ENCODE data around the gene HES4.
"Not testable (repeated sequence)": the region's sequence is repeated elsewhere in the genome, so short reads cannot be mapped to it uniquely, and the experiment has no call there.

Gene HES4

GRCh38 chr1:1033731-1034438 lies 34.0 kb upstream of the HES4 start:
- no peak for DNase-seq (ENCODE audit: extremely low read depth in 1 of 2, low read depth in 1 of 2)

- peak; percentile 70 to 79 for DNase-seq (ENCODE audit: extremely low read depth in 1 of 2, low read depth in 1 of 2)
Measured at GRCh38 chr1:1033009-1033587, 33.2 kb upstream of the HES4 start.

DNA sequence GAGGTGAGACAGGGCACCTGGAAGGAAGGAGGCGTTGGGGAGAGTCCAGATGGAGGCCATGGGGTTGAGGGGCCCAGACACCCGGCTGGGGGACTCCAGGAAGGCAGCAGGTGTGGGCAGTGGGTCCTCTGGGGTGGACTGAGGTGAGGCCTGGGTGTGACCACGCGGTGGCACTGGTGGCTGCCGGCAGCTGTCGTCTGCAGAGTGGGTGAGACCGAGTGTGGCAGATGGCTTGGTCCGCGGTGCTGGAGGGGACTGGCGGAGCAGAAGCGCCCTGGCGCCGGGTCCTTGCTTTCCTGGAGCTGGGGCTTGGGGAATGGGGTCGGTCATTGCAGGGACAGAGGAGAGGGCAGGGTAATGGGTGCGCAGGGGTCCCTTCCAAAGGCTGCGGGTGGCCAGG lies 32.5 kb upstream of the HES4 start:
- DNase-seq (ENCODE audit: extremely low read depth in 1 of 2, low read depth in 1 of 2) = no peak

- DNase-seq (ENCODE audit: extremely low read depth in 1 of 2, low read depth in 1 of 2) = no peak
Measured at GRCh38 chr1:1031659-1032235, 31.9 kb upstream of the HES4 start.

DNA sequence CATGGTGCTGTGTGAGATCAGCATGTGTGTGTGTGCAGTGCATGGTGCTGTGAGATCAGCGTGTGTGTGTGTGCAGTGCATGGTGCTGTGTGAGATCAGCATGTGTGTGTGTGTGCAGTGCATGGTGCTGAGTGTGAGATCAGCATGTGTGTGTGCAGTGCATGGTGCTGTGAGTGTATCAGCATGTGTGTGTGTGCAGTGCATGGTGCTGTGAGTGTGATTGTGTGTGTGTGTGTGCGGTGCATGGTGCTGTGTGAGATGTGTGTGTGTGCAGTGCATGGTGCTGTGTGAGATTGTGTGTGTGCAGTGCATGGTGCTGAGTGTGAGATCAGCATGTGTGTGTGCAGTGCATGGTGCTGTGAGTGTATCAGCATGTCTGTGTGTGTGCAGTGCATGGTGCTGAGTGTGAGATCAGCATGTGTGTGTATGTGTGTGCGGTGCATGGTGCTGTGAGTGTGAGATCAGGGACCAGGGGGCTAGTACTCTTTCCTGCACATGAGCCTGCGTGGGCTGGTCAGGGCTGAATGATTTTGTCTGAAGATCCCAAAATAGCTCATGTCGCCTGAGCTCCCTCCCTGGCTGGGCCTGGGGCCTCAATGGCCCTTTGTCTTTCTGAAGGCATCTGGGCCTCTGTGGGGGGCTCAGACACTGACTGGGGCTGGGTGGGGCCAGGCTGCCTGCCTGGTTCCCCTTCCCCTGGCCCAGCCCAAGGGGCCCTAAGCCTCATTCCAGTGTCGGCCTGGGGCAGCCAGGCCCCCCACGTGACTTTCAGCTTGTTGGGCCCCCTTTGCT lies 31.2 kb upstream of the HES4 start:
- DNase-seq (ENCODE audit: extremely low read depth in 1 of 2, low read depth in 1 of 2) = not testable (repeated sequence)

DNA sequence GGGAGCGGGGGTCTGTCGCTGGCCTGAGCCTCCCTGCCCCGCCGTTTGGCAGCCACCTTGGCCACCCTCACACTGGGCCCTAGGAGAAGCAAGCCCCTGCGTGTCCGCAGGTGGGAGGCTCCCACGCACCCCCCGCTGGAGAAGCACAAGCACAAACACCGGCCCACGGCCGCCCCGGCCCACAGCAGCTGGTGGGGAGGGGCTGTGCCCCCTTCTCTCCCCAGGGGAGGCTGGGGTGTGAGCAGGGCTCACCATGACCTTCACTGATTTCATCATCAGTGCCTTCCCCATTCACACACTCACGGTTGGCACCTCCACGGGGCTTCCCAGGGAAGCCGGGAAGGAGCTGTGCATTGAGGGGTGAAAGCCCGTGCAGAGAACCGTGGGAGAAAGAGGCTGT lies 27.9 kb upstream of the HES4 start:
- no peak for DNase-seq (ENCODE audit: extremely low read depth in 1 of 2, low read depth in 1 of 2)

DNA sequence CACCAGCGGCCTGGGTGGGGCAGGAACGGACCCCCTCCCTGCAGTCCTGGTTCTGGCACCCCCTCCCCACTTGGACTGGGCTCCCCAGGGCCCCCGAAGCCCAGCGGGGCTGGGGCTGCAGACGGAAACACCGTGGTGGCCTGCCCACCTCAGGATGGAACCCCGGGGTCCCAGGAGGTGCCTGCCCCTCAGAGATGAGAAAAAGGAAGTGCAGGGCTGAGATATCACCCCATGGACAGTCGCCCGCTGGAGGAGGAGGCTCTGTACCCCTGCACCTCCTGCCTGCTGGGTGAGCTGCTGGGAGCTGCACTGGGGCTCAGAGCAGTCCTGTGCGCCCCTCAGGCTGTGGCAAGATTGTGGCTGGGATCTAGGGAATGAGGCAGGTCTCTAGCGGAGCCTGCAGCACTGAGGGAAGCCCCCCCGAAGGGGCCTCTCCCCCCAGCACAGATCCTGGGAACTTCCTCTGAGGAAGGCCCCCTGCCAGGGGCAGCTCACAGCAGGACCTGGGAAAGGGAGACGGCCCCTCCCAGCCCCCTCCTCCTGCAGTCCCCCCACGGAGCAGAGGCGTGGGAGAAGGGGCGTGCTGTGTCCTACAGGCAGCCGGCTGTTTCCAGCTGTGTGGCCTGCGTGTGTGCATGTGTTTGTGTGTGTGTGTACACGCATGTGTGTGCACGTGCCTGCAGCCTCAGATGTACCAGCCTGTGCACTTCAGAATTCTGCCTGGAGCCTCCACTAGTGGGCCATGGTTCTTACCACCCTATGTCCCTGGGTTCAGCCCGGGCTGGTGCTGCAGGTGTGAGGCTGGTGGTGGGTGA lies 26.9 kb upstream of the HES4 start:
- no peak for DNase-seq (ENCODE audit: extremely low read depth in 1 of 2, low read depth in 1 of 2)

- no peak for DNase-seq (ENCODE audit: extremely low read depth in 1 of 2, low read depth in 1 of 2)
Measured at GRCh38 chr1:1025730-1026129, 25.8 kb upstream of the HES4 start.

DNA sequence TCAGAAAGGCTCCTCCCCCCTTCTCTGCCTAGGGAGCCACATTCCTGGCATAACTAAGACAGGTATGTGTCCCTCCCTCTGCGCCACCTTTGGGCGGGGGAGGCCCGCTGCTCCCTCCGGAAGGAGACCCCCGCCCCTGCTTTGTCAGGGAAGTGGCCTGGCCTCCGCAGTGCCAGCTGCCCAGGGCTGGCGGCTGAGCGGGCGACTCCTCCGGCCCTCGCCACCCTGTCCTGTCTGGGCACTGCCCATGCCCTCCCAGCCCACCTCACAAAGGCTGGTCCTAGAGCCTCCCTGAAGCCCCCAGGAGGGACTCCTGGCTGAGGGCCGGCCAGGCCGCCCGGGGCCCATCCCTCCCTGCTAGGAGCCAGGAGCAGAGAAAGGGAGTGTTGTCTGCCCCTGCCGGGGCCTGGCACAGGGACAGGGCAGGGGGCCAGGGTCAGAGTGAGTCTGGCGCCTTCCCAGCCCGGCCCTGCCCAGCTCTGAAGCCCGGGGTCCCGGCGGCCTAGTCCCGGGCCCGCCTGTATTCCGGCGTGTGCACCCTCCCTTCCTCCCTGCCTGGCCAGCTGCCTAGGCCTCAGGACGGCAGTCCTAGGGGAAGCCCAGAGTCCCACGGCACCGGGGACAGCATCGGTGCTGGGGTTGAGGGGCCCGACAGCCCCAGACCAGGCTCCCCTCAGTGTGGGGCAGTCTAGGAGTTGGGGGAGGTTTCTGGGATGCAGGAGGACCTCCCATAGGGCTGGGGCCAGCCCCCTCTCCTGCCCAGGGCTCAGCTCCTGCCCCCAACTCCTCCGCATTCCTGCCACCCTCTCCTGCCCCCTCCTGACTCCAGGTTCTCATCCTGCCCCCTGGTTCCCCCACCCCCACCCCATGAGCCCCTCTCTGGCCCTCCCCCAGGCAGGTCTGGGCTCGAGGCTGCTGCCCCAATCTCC lies 25.1 kb upstream of the HES4 start:
- DNase-seq (ENCODE audit: extremely low read depth in 1 of 2, low read depth in 1 of 2) = no peak

DNA sequence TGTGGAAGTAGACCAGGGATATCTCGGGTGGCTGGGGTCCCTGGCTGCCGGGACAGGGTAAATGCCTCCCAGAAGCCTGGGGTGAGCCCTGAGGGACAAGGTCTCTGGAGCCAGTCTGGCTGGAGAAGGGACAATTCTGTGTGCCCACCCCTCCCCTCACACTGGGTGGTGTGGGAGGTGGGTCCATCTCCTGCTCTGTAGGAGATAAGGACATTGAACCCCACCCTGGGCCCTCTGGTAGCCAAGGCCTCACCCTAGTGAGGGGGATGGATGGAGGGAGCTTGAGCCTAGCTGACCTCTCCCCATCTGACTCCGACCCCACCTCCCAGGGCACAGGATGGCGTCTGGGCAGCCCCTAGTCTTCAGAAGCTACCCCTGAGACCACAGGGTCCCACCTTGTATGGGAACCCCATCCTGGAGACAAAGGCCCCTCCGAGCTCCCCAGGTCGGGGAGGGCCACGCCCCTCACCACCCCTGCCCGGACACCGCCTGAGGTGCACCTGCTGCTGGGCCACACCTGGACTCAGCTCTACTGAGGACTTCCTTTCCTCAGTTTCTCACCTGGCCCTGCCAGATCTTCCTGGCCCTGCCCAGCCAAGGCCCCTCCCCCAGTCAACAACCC lies 24.4 kb upstream of the HES4 start:
- no peak for DNase-seq (ENCODE audit: extremely low read depth in 1 of 2, low read depth in 1 of 2)

DNA sequence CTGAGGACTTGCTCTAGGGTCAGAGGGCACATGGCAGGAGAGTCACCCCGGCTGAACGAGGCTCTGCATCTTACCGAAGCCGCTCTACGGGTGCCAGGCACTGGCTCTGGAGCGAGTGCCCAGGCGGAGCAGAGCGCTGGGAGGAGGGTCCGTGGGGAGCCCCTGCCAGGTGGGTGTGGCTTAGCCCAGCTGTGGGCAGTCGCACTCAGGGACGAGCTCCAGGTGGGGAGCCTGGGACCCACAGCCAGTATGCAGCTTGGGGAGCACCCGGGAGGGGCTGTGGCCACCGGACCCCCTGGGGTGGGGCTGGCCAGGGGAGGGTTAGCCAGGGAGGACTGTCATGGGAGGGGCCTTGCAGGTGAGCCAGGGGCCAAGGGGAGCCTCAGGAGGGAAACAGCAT lies 23.8 kb upstream of the HES4 start:
- DNase-seq (ENCODE audit: extremely low read depth in 1 of 2, low read depth in 1 of 2) = no peak

- no peak for DNase-seq (ENCODE audit: extremely low read depth in 1 of 2, low read depth in 1 of 2)
Measured at GRCh38 chr1:1022302-1023009, 22.6 kb upstream of the HES4 start.

DNA sequence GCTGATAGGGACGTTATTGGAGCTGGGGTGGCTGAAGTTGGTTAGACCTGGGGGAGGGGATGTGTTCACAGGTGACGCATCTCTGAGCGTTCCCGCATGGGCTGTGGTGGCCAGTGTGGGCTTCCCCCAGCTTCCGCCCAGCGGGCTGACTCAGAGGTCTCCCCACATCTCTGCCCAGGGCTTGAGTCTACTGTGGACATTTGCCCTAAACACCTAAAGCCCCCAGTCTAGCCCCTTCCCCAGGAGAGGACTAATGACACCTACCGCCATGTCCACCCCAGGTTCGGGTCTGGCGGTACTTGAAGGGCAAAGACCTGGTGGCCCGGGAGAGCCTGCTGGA lies 22.0 kb upstream of the HES4 start:
- DNase-seq (ENCODE audit: extremely low read depth in 1 of 2, low read depth in 1 of 2) = no peak

- no peak for DNase-seq (ENCODE audit: extremely low read depth in 1 of 2, low read depth in 1 of 2)
Measured at GRCh38 chr1:1021010-1021919, 21.4 kb upstream of the HES4 start.

DNA sequence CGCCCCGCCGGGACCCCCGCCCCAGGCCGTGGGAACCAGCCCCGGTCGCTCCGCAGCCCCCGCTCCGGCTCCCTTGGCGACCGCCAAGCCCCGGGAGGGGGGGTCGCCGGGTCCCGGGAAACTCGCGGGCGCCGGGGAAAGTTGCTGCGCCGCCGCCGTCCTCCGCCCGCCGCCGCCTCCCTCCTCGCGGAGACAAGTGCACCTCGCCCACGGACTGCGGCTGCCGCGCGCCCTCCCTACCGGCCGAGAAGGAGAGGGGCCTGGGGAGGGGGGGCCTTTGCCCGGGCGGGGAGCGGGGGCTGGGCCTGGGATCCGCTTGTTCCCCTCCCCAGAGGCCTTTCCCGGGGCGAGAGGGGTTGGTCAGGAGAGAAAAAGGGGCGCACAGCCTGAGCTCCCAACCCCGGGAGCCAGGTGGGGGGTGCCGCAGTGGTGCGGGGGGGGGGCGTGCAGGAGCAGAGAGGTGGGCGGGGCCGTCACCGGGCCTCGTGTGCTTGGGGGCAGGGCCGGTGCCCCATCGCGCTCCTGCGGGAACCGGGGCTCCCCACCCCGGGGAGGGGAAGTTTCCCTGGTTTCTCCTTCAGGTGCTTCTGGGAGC lies 20.6 kb upstream of the HES4 start:
- no peak for DNase-seq (ENCODE audit: extremely low read depth in 1 of 2, low read depth in 1 of 2)

DNA sequence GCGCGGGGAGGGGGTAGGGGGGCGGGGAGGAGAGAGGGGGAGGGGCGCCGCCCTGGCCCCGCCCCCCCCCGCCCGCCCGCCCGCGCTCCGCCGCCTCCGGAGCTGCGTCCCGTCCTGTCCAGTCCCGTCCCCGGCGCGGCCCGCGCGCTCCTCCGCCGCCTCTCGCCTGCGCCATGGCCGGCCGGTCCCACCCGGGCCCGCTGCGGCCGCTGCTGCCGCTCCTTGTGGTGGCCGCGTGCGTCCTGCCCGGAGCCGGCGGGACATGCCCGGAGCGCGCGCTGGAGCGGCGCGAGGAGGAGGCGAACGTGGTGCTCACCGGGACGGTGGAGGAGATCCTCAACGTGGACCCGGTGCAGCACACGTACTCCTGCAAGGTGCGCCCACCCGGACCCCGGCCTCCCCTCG lies 20.1 kb upstream of the HES4 start, which contains the start of gene AGRN:
Gene AGRN, plus strand, starts transcription at position 121 of the 405 bp plus-strand sequence. Its CDS starts 53 bp downstream, at position 174.
- no peak for DNase-seq (ENCODE audit: extremely low read depth in 1 of 2, low read depth in 1 of 2)

All from activated CD8-positive, alpha-beta memory T cell treated with anti-CD3 and anti-CD28 coated beads for 1 hour (primary cell).